Activated CD8-positive, alpha-beta T cell treated with anti-CD3 and anti-CD28 coated beads for 36 hours (primary cell): ENCODE measurements around the gene LSM3. TPM values are rescaled to one million over a fixed set of nuclear protein-coding genes. Genes with fewer than 3 reads are reported as not detected.

Source experiments
- ATAC-seq: fragments of 200-7000 bp; cut with Tn5 transposase; one replicate; pipeline ENCODE4 v1.10.0; 2021; ENCODE audit warnings: mild to moderate bottlenecking, moderate library complexity
- CTCF ChIA-PET: fragments of 350-600 bp; sonication (Branson Sonifier 250); formaldehyde crosslinking; loops from one replicate; lab custom pipeline; 2021; ENCODE audit warnings: antibody characterized with exemption; lab: Charles Lee
- POLR2A ChIA-PET: fragments of 350-600 bp; sonication (Branson Sonifier 250); formaldehyde crosslinking; loops from one replicate; lab custom pipeline; 2021; ENCODE audit warnings: antibody characterized with exemption; lab: Charles Lee
- DNase-seq: peaks from one replicate; pipeline ENCODE4 v3.0.0-alpha.2; 2020
- H3K27ac Mint-ChIP-seq: one replicate; pipeline ENCODE4 v1.8.0; 2021; ENCODE audit warnings: mild to moderate bottlenecking, mixed read lengths
- H3K27me3 Mint-ChIP-seq: one replicate; pipeline ENCODE4 v1.8.0; 2021; ENCODE audit warnings: mixed read lengths
- H3K36me3 Mint-ChIP-seq: one replicate; pipeline ENCODE4 v1.8.0; 2021; ENCODE audit warnings: low read depth, mixed read lengths
- H3K4me1 Mint-ChIP-seq: one replicate; pipeline ENCODE4 v1.8.0; 2021; ENCODE audit warnings: low read depth, mixed read lengths
- H3K4me3 Mint-ChIP-seq: one replicate; pipeline ENCODE4 v1.8.0; 2021; ENCODE audit warnings: mild to moderate bottlenecking, moderate library complexity, mixed read lengths
- H3K9me3 Mint-ChIP-seq: one replicate; pipeline ENCODE4 v1.8.0; 2021; ENCODE audit warnings: mixed read lengths
- CTCF ChIP-seq: fragments of 200-600 bp; IDR thresholded peaks from one replicate; pipeline ENCODE4 v1.8.0; 2022; ENCODE audit warnings: antibody characterized with exemption, mild to moderate bottlenecking
- intact Hi-C: fragments of 100-400 bp; cut with micrococcal nuclease; formaldehyde crosslinking; loops from one replicate; pipeline ENCODE4 v1.10.0; 2022
- total RNA-seq, 2 experiments: library from RNA; stranded (reverse); gene quantifications; one replicate each; pipeline ENCODE4 v1.2.3, GENCODE V29; 2021

LSM3 gene
- total RNA-seq, 2 experiments from 2014 or later, result 20.0 to 20.5 TPM

GRCh38 chr3:14169435-14169834 is 9.2 kb upstream of the LSM3 start:
- no peak for DNase-seq
- intact Hi-C loops, result no loop called here
- ChIA-PET CTCF (interaction anchor here (1.0 to 1.5 kb wide), 3 partner anchors 17 to 273 kb away, joined by 3 to 4 read pairs (median 3); no protein-coding TSS in a partner anchor), POLR2A (no interaction called here)
- no peaks in the 10 kb centered on the region for H3K9me3 Mint-ChIP-seq
- no peak overlapping the region for H3K4me3 Mint-ChIP-seq
- no peak for TF ChIP-seq CTCF
- peaks cover 62% of the 10 kb centered on the region for H3K36me3 Mint-ChIP-seq
- no peak overlapping the region for H3K27ac Mint-ChIP-seq
- H3K27me3 Mint-ChIP-seq, result no peaks in the 10 kb centered on the region
- no peak for ATAC-seq
- peaks cover 28% of the 10 kb centered on the region for H3K4me1 Mint-ChIP-seq

- ATAC-seq (no peak), DNase-seq (no peak)
- intact Hi-C loops, result no loop called here
- Mint-ChIP-seq H3K4me3 (no peak overlapping the region), H3K36me3 (peaks cover 57% of the 10 kb centered on the region), H3K27ac (no peak overlapping the region), H3K4me1 (peaks cover 31% of the 10 kb centered on the region), H3K27me3 (no peaks in the 10 kb centered on the region), H3K9me3 (no peaks in the 10 kb centered on the region)
- POLR2A ChIA-PET, result interaction anchor here (1.0 kb wide), 1 partner anchor 9 kb away, joined by 3 read pairs; the partner anchor contains the start of gene LSM3
- CTCF ChIA-PET, result interaction anchor here (1.0 to 1.4 kb wide), 3 partner anchors 11 to 33 kb away, joined by 3 read pairs; no protein-coding TSS in a partner anchor
- TF ChIP-seq CTCF, result no peak
Observed at GRCh38 chr3:14169871-14170270, 8.7 kb upstream of the LSM3 start.

GRCh38 chr3:14170531-14171159 is 8.0 kb upstream of the LSM3 start:
- Mint-ChIP-seq H3K27me3 (no peaks in the 10 kb centered on the region), H3K27ac (peak overlapping the region; percentile 11), H3K4me3 (no peak overlapping the region), H3K4me1 (peaks cover 38% of the 10 kb centered on the region), H3K9me3 (no peaks in the 10 kb centered on the region), H3K36me3 (peaks cover 50% of the 10 kb centered on the region)
- ATAC-seq (no peak), DNase-seq (no peak)
- TF ChIP-seq CTCF, result no peak
- ChIA-PET CTCF (interaction anchor here (1.0 to 1.4 kb wide), 4 partner anchors 12 to 33 kb away, joined by 3 to 4 read pairs (median 3); no protein-coding TSS in a partner anchor), POLR2A (interaction anchor here (0.5 to 1.0 kb wide), 2 partner anchors 8 to 21 kb away, joined by 3 read pairs; partner anchors contain the start of gene LSM3)
- intact Hi-C loops, result no loop called here

GRCh38 chr3:14172496-14172895 is 6.1 kb upstream of the LSM3 start:
- Mint-ChIP-seq H3K36me3 (peaks cover 39% of the 10 kb centered on the region), H3K9me3 (no peaks in the 10 kb centered on the region), H3K27me3 (no peaks in the 10 kb centered on the region), H3K27ac (no peak overlapping the region), H3K4me3 (no peak overlapping the region), H3K4me1 (peaks cover 52% of the 10 kb centered on the region)
- ChIA-PET CTCF (interaction anchor here (2.3 kb wide), 1 partner anchor 32 kb away, joined by 7 read pairs; no protein-coding TSS in a partner anchor), POLR2A (interaction anchor here (0.6 kb wide), 1 partner anchor 47 kb away, joined by 3 read pairs; no protein-coding TSS in a partner anchor)
- intact Hi-C loops, result no loop called here
- no peak for ATAC-seq
- no peak for DNase-seq
- TF ChIP-seq CTCF, result no peak

GRCh38 chr3:14174483-14174882 is 4.1 kb upstream of the LSM3 start:
- ChIA-PET POLR2A (interaction anchor here (0.6 to 2.0 kb wide), 3 partner anchors 47 to 747 kb away, joined by 3 to 6 read pairs (median 3); partner anchors contain the start of gene TMEM43), CTCF (interaction anchor here (1.6 to 2.3 kb wide), 2 partner anchors 30 to 294 kb away, joined by 3 to 7 read pairs; no protein-coding TSS in a partner anchor)
- no peak overlapping the region for H3K27ac Mint-ChIP-seq
- H3K4me1 Mint-ChIP-seq, result peaks cover 55% of the 10 kb centered on the region
- H3K27me3 Mint-ChIP-seq, result no peaks in the 10 kb centered on the region
- H3K36me3 Mint-ChIP-seq, result peaks cover 31% of the 10 kb centered on the region
- ATAC-seq (no peak), DNase-seq (no peak)
- TF ChIP-seq CTCF, result no peak
- intact Hi-C loops, result no loop called here
- no peaks in the 10 kb centered on the region for H3K9me3 Mint-ChIP-seq
- no peak overlapping the region for H3K4me3 Mint-ChIP-seq
